NOMO-1 (cell line): ENCODE measurements around the gene CCDC134.

Experiments
- DNase-seq, 2 experiments: peaks; one replicate each; lab custom pipeline; 2025; ENCODE audit not compliant: unreplicated experiment in 2 of 2; lab: John Stamatoyannopoulos, UW

Gene CCDC134

GRCh38 chr22:41782316-41782715, 18.2 kb upstream of the CCDC134 start:
- DNase-seq = no peak

GRCh38 chr22:41782751-41783150, 17.7 kb upstream of the CCDC134 start:
- no peak for DNase-seq

GRCh38 chr22:41787331-41787730, 13.1 kb upstream of the CCDC134 start:
- no peak for DNase-seq

GRCh38 chr22:41793871-41794270, 6.6 kb upstream of the CCDC134 start:
- no peak for DNase-seq

- no peak for DNase-seq
These were observed 1.7 kb upstream of the CCDC134 start for GRCh38 chr22:41798736-41799135.

- DNase-seq = no peak
These were observed 762 bp upstream of the CCDC134 start for GRCh38 chr22:41799486-41800347.

- no peak for DNase-seq
These were observed 804 bp downstream of the CCDC134 start for GRCh38 chr22:41801147-41801819.

- DNase-seq = no peak
These were observed 1.4 kb downstream of the CCDC134 start for GRCh38 chr22:41801886-41802285.

GRCh38 chr22:41805639-41806038, 5.2 kb downstream of the CCDC134 start:
- no peak for DNase-seq

- DNase-seq = no peak
These were observed 7.9 kb downstream of the CCDC134 start for GRCh38 chr22:41808400-41808799.

GRCh38 chr22:41810022-41810421, 9.5 kb downstream of the CCDC134 start:
- DNase-seq = no peak

GRCh38 chr22:41812805-41813545, 12.5 kb downstream of the CCDC134 start:
- no peak for DNase-seq

GRCh38 chr22:41813726-41814410, 13.4 kb downstream of the CCDC134 start:
- DNase-seq = no peak

GRCh38 chr22:41815716-41816115, 15.2 kb downstream of the CCDC134 start:
- no peak for DNase-seq

- DNase-seq = no peak
These were observed 15.8 kb downstream of the CCDC134 start for GRCh38 chr22:41816241-41816640.

GRCh38 chr22:41816871-41817270, 16.4 kb downstream of the CCDC134 start:
- DNase-seq = no peak

GRCh38 chr22:41818011-41818410, 17.5 kb downstream of the CCDC134 start:
- no peak for DNase-seq

GRCh38 chr22:41818596-41818995, 18.1 kb downstream of the CCDC134 start:
- no peak for DNase-seq

- DNase-seq = no peak
These were observed 18.8 kb downstream of the CCDC134 start for GRCh38 chr22:41819257-41819656.

- DNase-seq = no peak
These were observed 20.0 kb downstream of the CCDC134 start for GRCh38 chr22:41820447-41820846.
